Measurements from ENCODE around the gene TANC1.

DNA sequence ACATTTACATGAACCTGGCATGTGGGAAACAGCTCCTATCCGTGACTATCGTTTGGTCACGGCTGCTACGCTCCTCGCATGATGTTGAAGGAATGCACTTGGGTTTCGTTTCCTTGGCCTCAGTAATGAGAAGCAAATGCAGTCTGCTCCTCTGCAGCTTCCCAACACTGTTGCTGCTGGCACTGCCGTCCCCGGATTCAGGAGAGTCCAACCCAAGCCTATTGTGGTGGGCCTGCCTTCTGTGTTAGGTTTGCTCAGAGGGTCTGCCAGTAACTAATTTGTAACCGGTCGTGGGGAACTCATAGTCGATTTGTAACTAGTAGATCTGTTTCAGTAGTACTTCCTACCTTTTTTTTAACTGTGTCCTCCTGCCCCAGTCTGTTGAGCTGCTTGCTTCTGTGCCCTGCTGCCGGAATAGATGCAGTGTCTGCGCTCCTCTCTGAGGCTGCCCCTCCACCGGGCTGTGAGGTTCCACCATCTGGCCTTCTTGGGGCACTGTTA is 259.7 kb downstream of the TANC1 start:
- no peak for TF ChIP-seq CTCF (IDR thresholded peaks at IDR 0.05)
- TF ChIP-seq POLR2AphosphoS5 (IDR thresholded peaks at IDR 0.05): no peak
